Measurements from ENCODE around the gene SNX32.
A peak's percentile ranks its signal among the peaks of the same experiment; 100 is the strongest.

The SNX32 gene

GRCh38 chr11:65857853-65858680 lies 24.3 kb downstream of the SNX32 start, which contains the start of gene CFL1:
TSS of gene CFL1 (minus strand) at chr11:65858180. CDS start at chr11:65858099, 81 bp downstream.
- DNase-seq = peak; percentile 99

GRCh38 chr11:65858681-65859087 lies 24.9 kb downstream of the SNX32 start:
- DNase-seq = no peak

- peak; percentile 96 for DNase-seq
Observed at GRCh38 chr11:65859095-65859811, 25.5 kb downstream of the SNX32 start.

- no peak for DNase-seq
Observed at GRCh38 chr11:65859812-65860277, 26.1 kb downstream of the SNX32 start.

DNA sequence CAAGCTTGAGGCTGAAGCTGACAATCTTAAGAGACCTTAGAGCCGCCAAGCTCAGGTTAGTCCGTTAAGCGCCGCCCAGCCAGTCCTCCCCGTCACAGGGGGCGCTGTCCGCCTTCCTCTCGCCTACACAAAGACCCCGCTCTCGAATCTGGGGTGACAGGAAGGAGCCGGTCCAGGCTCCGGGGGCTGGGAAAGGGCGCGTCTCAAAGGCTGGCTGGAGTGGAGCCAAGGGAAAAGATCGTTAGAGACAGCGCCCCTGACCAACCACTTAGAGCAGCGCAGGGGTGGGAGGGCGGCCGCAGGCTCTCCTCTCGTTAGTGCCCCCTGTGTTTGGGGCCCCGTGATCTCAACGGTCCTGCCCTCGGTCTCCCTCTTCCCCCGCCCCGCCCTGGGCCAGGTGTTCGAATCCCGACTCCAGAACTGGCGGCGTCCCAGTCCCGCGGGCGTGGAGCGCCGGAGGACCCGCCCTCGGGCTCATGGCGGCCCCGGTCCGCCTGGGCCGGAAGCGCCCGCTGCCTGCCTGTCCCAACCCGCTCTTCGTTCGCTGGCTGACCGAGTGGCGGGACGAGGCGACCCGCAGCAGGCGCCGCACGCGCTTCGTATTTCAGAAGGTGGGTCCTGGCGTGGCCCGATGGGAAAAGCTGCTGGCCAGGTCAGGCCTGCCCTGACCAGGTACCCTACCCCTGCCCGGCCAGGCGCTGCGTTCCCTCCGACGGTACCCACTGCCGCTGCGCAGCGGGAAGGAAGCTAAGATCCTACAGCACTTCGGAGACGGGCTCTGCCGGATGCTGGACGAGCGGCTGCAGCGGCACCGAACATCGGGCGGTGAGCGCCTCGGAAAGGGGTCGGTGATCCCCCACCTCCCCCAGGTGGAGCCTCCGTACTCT lies 26.8 kb downstream of the SNX32 start, which contains the start of gene MUS81:
MUS81 (plus strand) TSS at position 156 of the 887 bp plus-strand sequence; CDS start at position 477, 321 bp downstream.
- peak; percentile 99 for DNase-seq

- no peak for DNase-seq
Observed at GRCh38 chr11:65861165-65861505, 27.4 kb downstream of the SNX32 start.

- no peak for DNase-seq
Observed at GRCh38 chr11:65861533-65862183, 27.9 kb downstream of the SNX32 start.

DNA sequence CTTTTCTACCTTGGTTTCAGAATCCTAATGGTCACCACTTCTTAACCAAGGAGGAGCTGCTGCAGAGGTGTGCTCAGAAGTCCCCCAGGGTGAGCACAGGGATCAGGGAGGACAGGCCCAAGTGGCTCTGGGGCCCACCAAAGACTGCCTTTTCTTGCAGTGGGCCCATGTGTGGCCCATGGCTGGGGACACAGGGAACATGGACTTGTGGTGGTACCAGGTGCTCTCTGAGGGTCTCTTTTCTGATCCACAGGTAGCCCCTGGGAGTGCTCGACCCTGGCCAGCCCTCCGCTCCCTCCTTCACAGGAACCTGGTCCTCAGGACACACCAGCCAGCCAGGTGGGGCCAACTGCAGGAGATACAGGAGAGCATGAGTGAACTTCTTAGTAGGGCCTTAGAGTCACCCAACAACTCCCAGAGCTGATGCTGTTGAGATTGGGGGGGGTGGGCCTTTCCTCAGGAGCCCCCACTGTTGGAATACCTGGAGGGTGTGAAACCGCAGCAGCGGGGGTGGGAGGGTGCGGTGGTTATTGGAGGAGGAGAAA lies 28.5 kb downstream of the SNX32 start:
- DNase-seq = no peak

DNA sequence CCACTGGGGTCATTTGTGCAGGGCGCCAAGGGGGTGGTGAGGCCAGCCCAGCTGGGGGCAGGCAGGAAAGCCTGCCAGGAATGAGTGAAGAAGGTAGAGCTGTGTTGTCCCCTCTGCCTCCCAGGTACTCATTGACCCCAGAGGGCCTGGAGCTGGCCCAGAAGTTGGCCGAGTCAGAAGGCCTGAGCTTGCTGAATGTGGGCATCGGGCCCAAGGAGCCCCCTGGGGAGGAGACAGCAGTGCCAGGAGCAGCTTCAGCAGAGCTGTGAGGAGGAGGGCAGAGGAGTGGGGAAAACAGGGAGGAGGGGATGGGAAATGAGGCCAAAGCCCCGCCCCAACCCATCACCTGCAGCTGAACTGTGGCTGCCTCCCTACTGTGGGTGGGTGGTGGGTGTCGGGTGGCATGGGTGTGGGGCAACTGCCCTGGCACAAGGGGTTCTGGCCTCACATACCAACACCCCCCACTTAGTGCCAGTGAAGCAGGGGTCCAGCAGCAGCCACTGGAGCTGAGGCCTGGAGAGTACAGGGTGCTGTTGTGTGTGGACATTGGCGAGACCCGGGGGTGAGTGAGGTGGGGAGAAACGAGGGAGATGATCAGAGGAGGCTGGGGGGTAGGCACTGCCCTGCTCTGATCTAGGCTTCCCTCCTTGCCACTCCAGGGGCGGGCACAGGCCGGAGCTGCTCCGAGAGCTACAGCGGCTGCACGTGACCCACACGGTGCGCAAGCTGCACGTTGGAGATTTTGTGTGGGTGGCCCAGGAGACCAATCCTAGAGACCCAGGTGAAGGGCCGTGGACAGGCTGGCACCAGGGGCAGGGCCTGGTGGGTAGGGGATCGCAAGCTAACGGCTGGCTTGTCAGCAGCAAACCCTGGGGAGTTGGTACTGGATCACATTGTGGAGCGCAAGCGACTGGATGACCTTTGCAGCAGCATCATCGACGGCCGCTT lies 29.5 kb downstream of the SNX32 start:
- peak; percentile 47 for DNase-seq

DNA sequence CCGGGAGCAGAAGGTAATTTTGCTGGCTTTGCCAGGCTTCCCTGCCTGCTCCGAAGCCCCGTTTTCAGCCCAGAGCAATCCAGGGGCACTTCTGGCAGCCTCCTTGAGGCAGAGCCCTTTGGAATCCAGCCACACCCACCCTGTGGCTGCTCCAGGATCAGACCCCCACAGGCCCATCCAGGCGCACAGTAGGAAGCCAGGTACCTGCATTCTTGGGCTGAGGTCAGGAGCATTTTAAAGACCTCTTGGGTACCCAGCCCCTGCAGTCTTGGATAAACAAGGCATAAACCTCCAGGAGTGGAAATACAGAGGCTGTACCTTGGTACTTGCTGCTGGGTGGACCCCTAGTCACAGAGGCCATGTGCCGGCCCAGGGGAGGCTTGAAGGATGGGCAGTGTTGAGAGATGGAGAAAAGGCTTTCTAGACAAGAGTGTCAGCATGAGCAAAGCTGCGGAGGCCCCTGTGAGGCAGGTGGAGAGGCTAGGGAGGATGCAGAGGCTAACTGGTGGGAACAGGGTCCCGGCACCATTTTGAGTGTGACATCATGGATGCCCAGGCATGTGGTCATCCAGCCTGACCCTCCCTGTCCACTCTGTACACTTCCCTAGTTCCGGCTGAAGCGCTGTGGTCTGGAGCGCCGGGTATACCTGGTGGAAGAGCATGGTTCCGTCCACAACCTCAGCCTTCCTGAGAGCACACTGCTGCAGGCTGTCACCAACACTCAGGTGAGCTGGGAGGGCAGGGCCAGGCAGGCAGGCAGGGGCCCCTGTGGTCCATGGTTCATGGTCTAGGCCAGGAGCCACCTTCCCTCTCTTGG lies 30.3 kb downstream of the SNX32 start:
- peak; percentile 46 for DNase-seq

DNA sequence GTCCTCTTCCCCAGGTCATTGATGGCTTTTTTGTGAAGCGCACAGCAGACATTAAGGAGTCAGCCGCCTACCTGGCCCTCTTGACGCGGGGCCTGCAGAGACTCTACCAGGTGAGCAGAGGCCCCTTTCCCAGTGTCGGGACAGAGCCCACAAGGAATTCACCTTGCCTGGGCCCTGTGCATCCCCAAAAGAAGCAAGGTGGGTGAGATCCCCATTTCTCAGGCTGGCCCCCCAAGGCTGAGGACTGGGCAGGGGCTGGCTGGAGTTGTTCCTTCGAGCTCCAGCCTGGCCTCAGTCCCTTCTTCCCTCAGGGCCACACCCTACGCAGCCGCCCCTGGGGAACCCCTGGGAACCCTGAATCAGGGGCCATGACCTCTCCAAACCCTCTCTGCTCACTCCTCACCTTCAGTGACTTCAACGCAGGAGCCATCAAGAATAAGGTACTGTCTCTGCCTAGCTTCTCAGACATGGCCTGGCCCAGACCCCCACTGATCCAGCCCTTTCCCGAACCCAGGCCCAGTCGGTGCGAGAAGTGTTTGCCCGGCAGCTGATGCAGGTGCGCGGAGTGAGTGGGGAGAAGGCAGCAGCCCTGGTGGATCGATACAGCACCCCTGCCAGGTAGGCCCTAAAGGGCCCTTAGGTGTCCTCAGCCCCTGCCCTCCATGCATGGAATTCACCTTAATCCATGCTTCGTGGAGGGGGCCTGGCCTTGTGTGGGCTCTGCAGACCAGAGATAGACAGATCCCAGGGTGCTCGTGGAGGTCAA lies 31.1 kb downstream of the SNX32 start:
- DNase-seq = peak; percentile 45

GRCh38 chr11:65865550-65866172 lies 31.9 kb downstream of the SNX32 start:
- DNase-seq = peak; percentile 39

DNA sequence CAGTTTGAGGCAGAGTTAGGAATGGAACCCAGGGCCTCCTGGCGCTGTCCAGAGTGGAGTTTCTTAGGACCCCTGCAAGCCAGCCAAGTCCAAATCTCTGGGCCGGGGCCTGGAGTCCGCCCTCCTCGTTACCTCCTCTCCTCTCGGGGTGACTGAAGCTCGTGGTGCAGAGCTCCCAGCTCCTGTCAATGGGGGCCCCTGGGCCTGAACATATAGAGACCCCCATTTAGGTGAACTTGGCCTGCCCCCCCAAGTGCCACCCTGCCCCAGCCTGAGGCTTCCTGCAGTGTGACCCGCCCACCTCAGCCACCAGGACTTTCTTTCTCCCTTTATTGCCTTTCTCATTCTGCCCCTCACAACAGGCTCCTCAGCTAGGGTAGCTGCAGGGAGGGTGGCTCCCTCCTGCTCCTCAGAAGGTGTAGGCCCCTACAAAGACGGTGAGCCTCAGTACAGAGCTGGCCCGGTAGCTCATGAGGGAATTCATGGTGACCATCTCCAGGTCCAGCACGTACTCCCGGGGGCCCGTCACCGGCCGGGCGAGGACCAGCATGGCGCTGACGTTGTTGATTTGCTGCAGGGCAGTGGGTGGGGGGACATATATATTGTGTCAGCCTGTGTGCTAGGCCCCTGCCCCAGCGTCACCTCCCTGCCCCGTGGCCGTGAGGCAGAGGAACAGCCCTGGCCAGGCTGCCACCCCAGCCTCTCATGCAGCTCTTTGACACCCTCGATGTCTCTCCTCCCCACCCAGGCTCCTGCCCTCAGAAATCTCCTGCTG lies 32.9 kb downstream of the SNX32 start:
- peak; percentile 38 for DNase-seq

DNA sequence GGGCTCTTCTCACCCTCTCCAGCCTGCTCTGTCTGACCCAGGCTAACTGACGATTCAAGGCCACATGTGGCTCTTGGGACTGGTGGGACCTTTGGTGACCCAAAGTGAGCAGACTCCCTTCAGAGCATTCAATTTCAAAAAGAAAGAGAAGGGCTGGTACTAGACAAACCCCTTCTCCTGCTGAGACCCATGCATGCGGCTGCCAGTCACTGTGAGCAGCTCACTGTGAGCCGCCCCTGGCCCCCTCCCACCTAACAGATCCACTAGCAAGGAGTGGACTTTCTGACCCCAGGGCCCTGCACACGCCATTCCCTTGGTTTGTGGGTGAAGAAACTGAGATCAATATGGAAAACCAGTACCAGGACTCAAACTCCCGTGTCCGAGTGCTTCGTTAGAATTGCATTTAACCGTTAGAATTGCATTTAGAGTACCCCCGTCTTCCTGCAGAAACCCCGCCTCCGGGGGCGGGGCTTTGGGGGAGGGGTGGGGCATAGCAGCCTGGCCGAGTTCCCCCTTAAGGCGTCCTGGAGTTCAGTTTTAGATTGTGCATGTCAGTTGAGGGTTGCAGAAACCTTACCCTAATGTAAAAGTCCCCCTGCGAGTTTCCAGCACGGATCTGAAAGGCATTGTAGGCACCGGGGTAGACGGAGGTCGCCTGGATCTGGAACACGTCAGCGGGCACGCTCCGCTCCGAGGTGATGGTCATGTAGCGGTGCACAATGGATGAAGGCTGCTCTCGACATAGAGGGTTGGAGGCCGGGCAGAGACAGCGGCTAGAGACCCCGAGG lies 33.7 kb downstream of the SNX32 start:
- DNase-seq = peak; percentile 58

DNA sequence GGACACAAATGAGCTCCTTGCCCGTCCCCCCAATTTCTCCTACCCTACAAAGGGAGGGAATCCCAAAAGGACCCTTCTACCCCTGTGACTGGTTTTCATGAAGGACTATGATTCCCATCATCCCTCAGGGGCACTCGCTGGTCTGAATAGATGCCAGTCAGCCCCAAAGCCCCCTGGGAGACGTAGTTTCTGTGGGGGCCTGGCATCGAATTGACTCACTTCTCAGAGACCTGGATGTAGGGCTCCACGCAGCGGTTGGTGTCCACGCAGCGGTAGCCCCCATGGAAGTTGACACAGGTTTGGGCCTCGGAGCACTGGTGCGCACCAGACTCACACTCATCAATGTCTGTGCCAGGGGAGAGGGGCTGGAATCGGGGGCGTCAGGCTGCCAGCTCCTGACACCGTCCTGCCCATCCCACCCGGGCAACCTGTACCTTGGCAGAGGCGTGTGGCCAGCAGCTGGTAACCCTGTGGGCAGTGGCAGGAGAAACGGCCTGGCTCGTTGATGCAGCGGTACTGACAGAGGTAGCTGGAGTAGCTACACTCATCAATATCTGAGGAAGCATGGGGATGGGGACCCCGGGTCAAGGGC lies 34.4 kb downstream of the SNX32 start:
- peak; percentile 45 for DNase-seq

- DNase-seq = no peak
Observed at GRCh38 chr11:65868907-65869306, 35.1 kb downstream of the SNX32 start.

All from right forelimb (tissue), 1 donor.